Esophagus (tissue), 2 donors: ENCODE data around the gene SPACA6. TPM values are rescaled to one million over a fixed set of nuclear protein-coding genes. Genes with fewer than 3 reads are reported as not detected.
A peak's percentile ranks its signal among the peaks of the same experiment; 100 is the strongest.

Experiments
- H3K27ac ChIP-seq, 2 donors: one replicate each; pipeline ENCODE4 v1.5.1; 2013; ENCODE audit warnings: low read depth in 2 of 2, mild to moderate bottlenecking in 2 of 2, inconsistent platforms in 1 of 2, low read length in 1 of 2, moderate library complexity in 1 of 2
- H3K27me3 ChIP-seq, 2 donors: one replicate each; pipeline ENCODE4 v1.6.1; 2013; ENCODE audit warnings: low read length in 2 of 2, control low read depth in 1 of 2, mild to moderate bottlenecking in 1 of 2; ENCODE audit not compliant: insufficient read depth in 2 of 2, control insufficient read depth in 1 of 2
- H3K36me3 ChIP-seq, 2 donors: one replicate each; pipeline ENCODE4 v1.6.1; 2013; ENCODE audit warnings: low read length in 1 of 2; ENCODE audit not compliant: control insufficient read depth in 2 of 2, insufficient read depth in 2 of 2
- H3K4me1 ChIP-seq, 2 donors: one replicate each; pipeline ENCODE4 v1.6.1; 2013; ENCODE audit warnings: low read length in 1 of 2; ENCODE audit not compliant: control insufficient read depth in 2 of 2, insufficient read depth in 2 of 2
- H3K4me3 ChIP-seq, 2 donors: one replicate each; pipeline ENCODE4 v1.5.1; 2013; ENCODE audit warnings: low read length in 2 of 2, mild to moderate bottlenecking in 2 of 2, low read depth in 1 of 2, moderate library complexity in 1 of 2
- H3K9me3 ChIP-seq, 2 donors: one replicate each; pipeline ENCODE4 v1.6.1; 2013; ENCODE audit warnings: mild to moderate bottlenecking in 2 of 2, low read depth in 1 of 2, low read length in 1 of 2, moderate library complexity in 1 of 2; ENCODE audit not compliant: control insufficient read depth in 2 of 2, insufficient read depth in 1 of 2
- WGBS, 2 donors: extraction: QIAGEN DNeasy Blood & Tissue Kit; methylation state at CpG; one replicate each; pipeline ENCODE4 v1.1.7; 2013; 5-methylcytosine and 5-hydroxymethylcytosine counted together
- polyA plus RNA-seq, 2 donors: library from polyadenylated mRNA; stranded (reverse); fragments of 200-250 nt; gene quantifications; one replicate each; pipeline ENCODE4 v1.2.3, GENCODE V29; 2013
- donor health status: healthy with polysubstance abuse.
- donor health status: Bipolar disorder and iron deficiency.

SPACA6 gene
- polyA plus RNA-seq, 2 donors = 4.4 to 14.0 TPM

DNA sequence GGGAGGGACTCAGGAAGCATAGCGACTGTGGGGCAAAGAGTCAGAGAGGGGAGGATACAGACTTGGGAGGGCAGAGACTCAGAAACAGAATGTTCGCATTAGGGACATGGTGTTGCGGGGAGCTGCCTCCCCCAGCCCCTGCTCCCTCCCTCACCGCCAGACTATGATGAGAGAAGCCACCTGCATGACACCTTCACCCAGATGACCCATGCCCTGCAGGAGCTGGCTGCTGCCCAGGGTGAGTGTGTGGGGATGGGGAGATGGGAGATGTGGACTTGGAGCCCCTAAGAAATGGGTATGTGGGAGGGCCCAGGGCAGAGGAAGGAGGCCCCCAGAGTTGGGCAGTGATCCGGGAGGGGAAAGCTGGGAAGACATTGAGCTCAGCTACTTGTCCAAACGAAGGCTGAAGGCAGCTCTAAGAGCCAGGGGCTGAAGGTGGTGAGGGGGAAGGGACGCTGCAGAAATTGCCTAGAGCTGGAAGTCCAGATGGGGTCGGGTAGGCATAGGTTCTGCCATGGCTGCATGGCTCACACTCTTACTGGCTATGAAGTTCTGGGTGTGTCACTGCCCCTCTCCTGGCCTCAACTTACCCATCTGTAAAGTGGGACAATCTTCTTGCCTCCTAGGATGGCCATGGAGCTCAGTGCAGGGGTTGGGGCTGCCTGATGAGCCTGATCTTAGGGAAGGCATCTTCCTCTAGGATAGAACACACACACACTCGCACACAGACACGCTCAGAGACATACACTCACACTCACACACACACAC lies 1.4 kb downstream of the SPACA6 start:
- WGBS, 2 donors = 85% methylated on average over 10 of the region's 10 CpGs
- Histone ChIP-seq H3K27ac (no peak overlapping the region), H3K36me3 (peaks cover 3 to 6% of the 10 kb centered on the region in 2 donors), H3K9me3 (no peaks in the 10 kb centered on the region), H3K4me1 (peaks cover 0 to 3% of the 10 kb centered on the region in 2 donors), H3K4me3 (no peak overlapping the region), H3K27me3 (no peaks in the 10 kb centered on the region)

DNA sequence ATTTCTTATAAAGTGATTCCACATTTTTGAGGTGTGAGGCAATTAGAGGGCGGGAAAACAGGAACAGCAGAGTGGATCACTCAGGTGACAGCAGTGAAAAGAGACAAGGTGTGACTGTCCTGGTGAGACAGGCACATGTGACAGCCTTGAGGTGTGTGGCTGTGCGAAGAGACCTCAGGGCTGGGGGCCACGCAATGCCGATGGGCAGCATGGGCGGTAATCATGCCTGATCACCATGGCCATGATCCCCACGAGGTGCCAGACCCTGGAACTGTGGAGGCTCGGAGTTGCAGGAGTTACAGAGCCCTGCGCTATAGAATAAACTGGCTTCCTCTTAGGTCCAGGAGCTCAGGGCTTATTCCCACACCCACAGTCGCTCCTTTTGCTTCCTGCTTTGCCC lies 2.0 kb downstream of the SPACA6 start:
- Histone ChIP-seq H3K36me3 (peaks cover 3 to 6% of the 10 kb centered on the region in 2 donors), H3K27ac (no peak overlapping the region), H3K4me1 (peaks cover 0 to 3% of the 10 kb centered on the region in 2 donors), H3K4me3 (no peak overlapping the region), H3K9me3 (no peaks in the 10 kb centered on the region), H3K27me3 (no peaks in the 10 kb centered on the region)
- 86 to 87% methylated on average over 9 of the region's 9 CpGs for WGBS, 2 donors

DNA sequence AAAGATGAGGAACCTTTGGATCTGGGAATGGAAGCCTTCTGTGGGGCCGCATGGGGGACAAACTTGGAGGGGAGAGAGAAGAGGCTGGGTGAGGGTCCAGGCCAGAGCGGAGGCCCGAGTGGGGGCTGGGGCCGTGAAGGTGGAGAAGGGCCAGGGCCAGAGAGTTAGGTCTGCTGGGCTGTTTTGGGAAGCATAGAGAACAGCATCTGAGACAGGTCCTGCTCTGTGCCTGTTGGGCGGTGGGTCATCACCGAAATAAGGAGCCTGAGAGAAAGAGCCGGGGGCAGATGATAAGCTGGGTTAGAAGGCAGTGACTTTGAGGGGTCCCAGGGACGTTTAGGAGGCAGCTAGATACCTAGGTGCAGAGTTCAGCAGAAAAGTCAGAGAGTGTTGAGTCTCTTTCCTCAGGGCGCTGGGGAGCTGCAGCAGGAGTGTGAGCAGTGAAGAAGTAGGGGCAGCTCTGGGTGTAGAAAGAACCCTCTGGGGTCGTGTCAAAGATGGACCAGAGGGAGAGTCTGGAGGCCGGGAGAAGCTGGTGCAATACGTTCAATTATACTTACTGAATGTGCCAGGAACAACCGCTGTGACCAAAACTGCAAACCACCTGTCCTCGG lies 2.7 kb downstream of the SPACA6 start:
- Histone ChIP-seq H3K4me1 (peaks cover 0 to 3% of the 10 kb centered on the region in 2 donors), H3K9me3 (no peaks in the 10 kb centered on the region), H3K27ac (no peak overlapping the region), H3K4me3 (no peak overlapping the region), H3K27me3 (no peaks in the 10 kb centered on the region), H3K36me3 (peaks cover 3 to 6% of the 10 kb centered on the region in 2 donors)
- WGBS, 2 donors = 86 to 88% methylated on average over 14 of the region's 14 CpGs

GRCh38 chr19:51696606-51697005 lies 3.5 kb downstream of the SPACA6 start:
- WGBS, 2 donors = 87 to 88% methylated on average over 3 of the region's 3 CpGs
- Histone ChIP-seq H3K9me3 (no peaks in the 10 kb centered on the region), H3K4me1 (peaks cover 0 to 3% of the 10 kb centered on the region in 2 donors), H3K27me3 (no peaks in the 10 kb centered on the region), H3K4me3 (no peak overlapping the region), H3K27ac (no peak overlapping the region), H3K36me3 (peaks cover 3 to 6% of the 10 kb centered on the region in 2 donors)

- H3K4me3 ChIP-seq = no peak overlapping the region
- peaks cover 3 to 6% of the 10 kb centered on the region in 2 donors for H3K36me3 ChIP-seq
- 85 to 87% methylated on average over 9 of the region's 9 CpGs for WGBS, 2 donors
- no peak overlapping the region for H3K27ac ChIP-seq
- H3K27me3 ChIP-seq = no peaks in the 10 kb centered on the region
- H3K4me1 ChIP-seq = peaks cover 0 to 4% of the 10 kb centered on the region in 2 donors
- no peaks in the 10 kb centered on the region for H3K9me3 ChIP-seq
Measured at GRCh38 chr19:51697169-51697776, 4.1 kb downstream of the SPACA6 start.

DNA sequence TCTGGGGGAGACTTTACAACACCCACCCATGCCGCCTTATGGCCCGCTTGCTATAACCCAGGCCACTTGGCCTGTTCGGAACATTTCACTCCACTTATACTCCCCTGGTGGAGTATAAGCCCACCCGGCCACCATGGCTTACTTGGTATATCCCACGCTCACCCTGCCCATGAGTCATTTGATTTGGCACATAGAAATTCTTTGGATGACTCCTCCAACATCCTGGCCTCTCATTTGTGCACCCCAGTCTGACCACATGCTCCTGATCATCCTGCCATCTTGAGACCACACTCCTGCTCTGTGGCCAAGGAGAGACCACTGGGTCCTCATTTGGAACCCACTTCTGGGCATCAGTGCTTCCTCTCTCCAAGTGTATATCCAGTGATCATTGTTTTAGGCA lies 5.2 kb downstream of the SPACA6 start:
- Histone ChIP-seq H3K9me3 (no peaks in the 10 kb centered on the region), H3K27me3 (no peaks in the 10 kb centered on the region), H3K4me1 (peaks cover 4 to 10% of the 10 kb centered on the region in 2 donors), H3K27ac (no peak overlapping the region), H3K4me3 (no peak overlapping the region), H3K36me3 (peaks cover 3 to 6% of the 10 kb centered on the region in 2 donors)
- 95 to 96% methylated on average over 5 of the region's 5 CpGs for WGBS, 2 donors

GRCh38 chr19:51699170-51699569 lies 6.0 kb downstream of the SPACA6 start:
- Histone ChIP-seq H3K27me3 (no peaks in the 10 kb centered on the region), H3K4me1 (peaks cover 4 to 10% of the 10 kb centered on the region in 2 donors), H3K27ac (no peak overlapping the region), H3K4me3 (no peak overlapping the region), H3K9me3 (no peaks in the 10 kb centered on the region), H3K36me3 (peaks cover 3% of the 10 kb centered on the region in 2 donors)
- 87 to 91% methylated on average over 5 of the region's 5 CpGs for WGBS, 2 donors

GRCh38 chr19:51701468-51702100 lies 8.5 kb downstream of the SPACA6 start:
- Histone ChIP-seq H3K36me3 (peaks cover 0 to 3% of the 10 kb centered on the region in 2 donors), H3K4me3 (no peak overlapping the region), H3K9me3 (no peaks in the 10 kb centered on the region), H3K27ac (peak overlapping the region; percentile 91 to 94), H3K4me1 (peaks cover 4 to 10% of the 10 kb centered on the region in 2 donors), H3K27me3 (no peaks in the 10 kb centered on the region)
- WGBS, 2 donors = 69 to 75% methylated on average over 12 of the region's 12 CpGs

DNA sequence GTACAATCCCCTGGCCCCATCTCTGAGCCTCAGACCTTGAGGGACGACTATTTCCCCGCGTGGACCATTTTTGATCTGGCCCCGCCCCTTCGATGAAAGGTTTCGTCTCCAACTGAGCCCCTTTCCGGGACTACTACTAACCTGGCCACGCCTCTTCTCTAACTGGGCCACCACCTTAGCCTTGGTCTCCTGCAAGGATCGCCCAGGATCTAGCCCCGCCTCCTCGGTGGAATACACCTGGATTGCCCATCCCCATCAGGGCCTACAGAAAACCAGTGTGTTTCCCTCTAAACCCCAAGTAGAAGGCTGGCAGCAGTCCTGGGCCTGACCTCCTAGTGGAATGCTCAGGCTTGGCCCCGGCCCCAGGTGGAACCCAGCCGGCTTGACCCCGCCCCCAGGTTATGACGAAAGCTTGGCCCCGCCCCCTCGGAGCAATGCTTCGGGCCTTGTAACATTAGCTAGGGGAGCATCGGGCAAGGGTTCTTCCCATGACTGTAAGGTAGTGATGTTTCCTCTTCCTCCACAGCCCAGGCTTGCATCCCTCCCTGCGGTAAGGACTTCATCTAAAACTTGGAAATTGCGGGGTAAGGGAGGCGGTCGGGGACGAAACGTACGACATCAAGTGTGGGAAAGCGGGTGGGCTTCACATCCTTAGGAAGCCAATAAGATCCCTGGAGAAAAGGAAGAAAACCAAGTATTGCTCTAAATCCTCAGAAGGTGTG lies 9.1 kb downstream of the SPACA6 start:
- Histone ChIP-seq H3K36me3 (peaks cover 0 to 1% of the 10 kb centered on the region in 2 donors), H3K27ac (peak overlapping the region; percentile 91 to 94), H3K9me3 (no peaks in the 10 kb centered on the region), H3K4me3 (peak overlapping the region in 1 of 2 donors; percentile 62), H3K4me1 (peaks cover 4 to 10% of the 10 kb centered on the region in 2 donors), H3K27me3 (no peaks in the 10 kb centered on the region)
- 22 to 24% methylated on average over 27 of the region's 27 CpGs for WGBS, 2 donors
